NCI-H460 (cell line): Measurements from ENCODE around the gene TYRP1. TPM values are rescaled to one million over a fixed set of nuclear protein-coding genes. Genes with fewer than 3 reads are reported as not detected.

Experiments used
- DNase-seq: peaks from one replicate; pipeline ENCODE4 v3.0.0-alpha.2; 2016; ENCODE audit warnings: low read depth; ENCODE audit errors: extremely low read depth
- total RNA-seq: library from RNA; depleted of rRNA; stranded (reverse); fragments of >200 nt; shearing (Covaris generic); gene quantifications from 2 replicates; pipeline ENCODE4 v1.2.3, GENCODE V29; 2014; rRNA removed

TYRP1 gene
- total RNA-seq, 1 experiment from 2014 or later = not detected

GRCh38 chr9:12726795-12727194 lies 33.6 kb downstream of the TYRP1 start:
- no peak for DNase-seq

- DNase-seq = no peak
Observed at GRCh38 chr9:12730198-12730597, 37.0 kb downstream of the TYRP1 start.

- no peak for DNase-seq
Observed at GRCh38 chr9:12730927-12731326, 37.7 kb downstream of the TYRP1 start.

- no peak for DNase-seq
Observed at GRCh38 chr9:12732971-12733370, 39.8 kb downstream of the TYRP1 start.

- DNase-seq = no peak
Observed at GRCh38 chr9:12735665-12736064, 42.5 kb downstream of the TYRP1 start.

- DNase-seq = no peak
Observed at GRCh38 chr9:12737871-12738270, 44.7 kb downstream of the TYRP1 start.

GRCh38 chr9:12739014-12739652 lies 45.9 kb downstream of the TYRP1 start:
- no peak for DNase-seq

GRCh38 chr9:12740845-12741244 lies 47.7 kb downstream of the TYRP1 start:
- no peak for DNase-seq

- DNase-seq = no peak
Observed at GRCh38 chr9:12748016-12748415, 54.8 kb downstream of the TYRP1 start.

- DNase-seq = no peak
Observed at GRCh38 chr9:12748954-12749353, 55.8 kb downstream of the TYRP1 start.

GRCh38 chr9:12753931-12754330 lies 60.7 kb downstream of the TYRP1 start:
- DNase-seq = no peak

- DNase-seq = no peak
Observed at GRCh38 chr9:12759761-12760160, 66.6 kb downstream of the TYRP1 start.

Other genes with a start within 250 kb of the TYRP1 start
- 17.5 and 21.5 TPM in 2 replicates for gene LURAP1L, start 81.6 kb downstream of the TYRP1 start, total RNA-seq